GM23248 (cell line): ENCODE measurements around the gene SDK2. TPM values are rescaled to one million over a fixed set of nuclear protein-coding genes. Genes with fewer than 3 reads are reported as not detected.

Experiments used
- DNase-seq: peaks from one replicate; pipeline ENCODE4 v3.0.0-alpha.2; 2015
- H2AFZ ChIP-seq: fragments of 200-600 bp; sonication (generic); 2 replicates; pipeline ENCODE4 v1.6.1; 2016; ENCODE audit warnings: antibody characterized with exemption
- H3F3A ChIP-seq: fragments of 200-600 bp; sonication (generic); 2 replicates; pipeline ENCODE4 v1.6.1; 2016; ENCODE audit warnings: mild to moderate bottlenecking, antibody characterized with exemption, mixed run types; ENCODE audit not compliant: insufficient read depth
- H3K27ac ChIP-seq: fragments of 200-600 bp; sonication (generic); 2 replicates; pipeline ENCODE4 v1.5.1; 2016; ENCODE audit warnings: mild to moderate bottlenecking
- H3K27me3 ChIP-seq: fragments of 200-600 bp; sonication (generic); replicated peaks from 2 replicates; pipeline ENCODE4 v1.6.1; 2016; ENCODE audit warnings: mild to moderate bottlenecking; ENCODE audit not compliant: insufficient read depth
- H3K36me3 ChIP-seq: fragments of 200-600 bp; sonication (generic); 2 replicates; pipeline ENCODE4 v1.6.1; 2016; ENCODE audit warnings: low read depth, mild to moderate bottlenecking
- H3K4me1 ChIP-seq: fragments of 200-600 bp; sonication (generic); 2 replicates; pipeline ENCODE4 v1.6.1; 2016; ENCODE audit warnings: mild to moderate bottlenecking; ENCODE audit not compliant: insufficient read depth
- H3K4me2 ChIP-seq: fragments of 200-600 bp; sonication (generic); one replicate; pipeline ENCODE4 v1.6.1; 2016; ENCODE audit warnings: mild to moderate bottlenecking; ENCODE audit not compliant: unreplicated experiment
- H3K4me3 ChIP-seq: fragments of 200-600 bp; sonication (generic); 2 replicates; pipeline ENCODE4 v1.5.1; 2016; ENCODE audit warnings: mild to moderate bottlenecking
- H3K79me2 ChIP-seq: fragments of 200-600 bp; sonication (generic); 2 replicates; pipeline ENCODE4 v1.6.1; 2016; ENCODE audit warnings: mild to moderate bottlenecking; ENCODE audit not compliant: insufficient read depth
- H3K9ac ChIP-seq: fragments of 200-600 bp; sonication (generic); 2 replicates; pipeline ENCODE4 v1.6.1; 2016; ENCODE audit warnings: mild to moderate bottlenecking
- H3K9me2 ChIP-seq: fragments of 200-600 bp; sonication (generic); 2 replicates; pipeline ENCODE4 v1.6.1; 2016; ENCODE audit warnings: mixed run types, mild to moderate bottlenecking, moderate library complexity; ENCODE audit not compliant: insufficient read depth
- H3K9me3 ChIP-seq: fragments of 200-600 bp; sonication (generic); one replicate; pipeline ENCODE4 v1.6.1; 2017; ENCODE audit warnings: low read depth
- H4K20me1 ChIP-seq: fragments of 200-600 bp; sonication (generic); 2 replicates; pipeline ENCODE4 v1.6.0; 2016; ENCODE audit not compliant: insufficient read depth
- EZH2 ChIP-seq: fragments of 200-600 bp; sonication (generic); IDR thresholded peaks from 2 replicates; pipeline ENCODE4 v1.6.1; 2018; ENCODE audit warnings: antibody characterized with exemption, mild to moderate bottlenecking; ENCODE audit not compliant: insufficient read depth, poor library complexity, severe bottlenecking
- EZH2phosphoT487 ChIP-seq: fragments of 200-600 bp; sonication (generic); IDR thresholded peaks from 2 replicates; pipeline ENCODE4 v1.6.1; 2018; ENCODE audit warnings: antibody characterized with exemption, moderate library complexity, mild to moderate bottlenecking, low read depth; ENCODE audit not compliant: insufficient read depth
- WGBS, 2 experiments: methylation state at CpG; one replicate each; pipeline ENCODE4 v1.1.6; 2015 to 2017; ENCODE audit warnings: low lambda C conversion rate in 2 of 2, low coverage in 1 of 2; ENCODE audit errors: missing lambda C conversion rate in 2 of 2; 5-methylcytosine and 5-hydroxymethylcytosine counted together
- in situ Hi-C: fragments of 300-500 bp; cut with MboI; formaldehyde crosslinking; loops from 2 replicates; pipeline ENCODE4 v1.15.0; 2020
- polyA plus RNA-seq: library from polyadenylated mRNA; unstranded; fragments of >200 nt; fragmentation: Nextera tagmentation; extraction: Ambion mirVana; gene quantifications from 2 replicates; pipeline ENCODE4 v1.2.1, GENCODE V29; 2016
- total RNA-seq: library from RNA; depleted of rRNA; stranded (reverse); fragments of >200 nt; shearing (Covaris generic); gene quantifications from 2 replicates; pipeline ENCODE4 v1.2.3, GENCODE V29; 2014

SDK2 gene
- total and polyA plus RNA-seq, 2 experiments from 2014 or later: under 0.01 to 0.03 TPM

GRCh38 chr17:73412914-73413313 lies 231.3 kb downstream of the SDK2 start:
- no peak for TF ChIP-seq EZH2phosphoT487
- Histone ChIP-seq H3K27me3 (no peaks in the 10 kb centered on the region), H3K4me3 (no peak overlapping the region), H3K9me2 (no peaks in the 10 kb centered on the region), H3K4me1 (no peaks in the 10 kb centered on the region), H3K9ac (no peak overlapping the region), H3K4me2 (no peak overlapping the region), H3K79me2 (no peaks in the 10 kb centered on the region), H3F3A (no peaks in the 10 kb centered on the region), H4K20me1 (no peaks in the 10 kb centered on the region), H3K27ac (no peak overlapping the region), H2AFZ (no peak overlapping the region), H3K9me3 (no peaks in the 10 kb centered on the region), H3K36me3 (no peaks in the 10 kb centered on the region)
- in situ Hi-C loops: no loop called here
- no peak for DNase-seq
- WGBS, 2 experiments: 64 to 69% methylated on average over 7 of the region's 7 CpGs

- Histone ChIP-seq H3K4me3 (no peak overlapping the region), H3K4me1 (no peaks in the 10 kb centered on the region), H3F3A (no peaks in the 10 kb centered on the region), H3K27ac (no peak overlapping the region), H3K9me2 (no peaks in the 10 kb centered on the region), H3K9me3 (no peaks in the 10 kb centered on the region), H4K20me1 (no peaks in the 10 kb centered on the region), H3K4me2 (no peak overlapping the region), H3K27me3 (no peaks in the 10 kb centered on the region), H2AFZ (no peak overlapping the region), H3K79me2 (no peaks in the 10 kb centered on the region), H3K9ac (no peak overlapping the region), H3K36me3 (no peaks in the 10 kb centered on the region)
- DNase-seq: no peak
- 69 to 79% methylated on average over 13 of the region's 13 CpGs for WGBS, 2 experiments
- in situ Hi-C loops: no loop called here
- TF ChIP-seq EZH2phosphoT487 (no peak), EZH2 (no peak)
These were observed 232.9 kb downstream of the SDK2 start for GRCh38 chr17:73411313-73411747.

GRCh38 chr17:73410586-73411312 lies 233.5 kb downstream of the SDK2 start:
- H3K9me2 ChIP-seq: no peaks in the 10 kb centered on the region
- H4K20me1 ChIP-seq: no peaks in the 10 kb centered on the region
- no peaks in the 10 kb centered on the region for H3F3A ChIP-seq
- no peak overlapping the region for H2AFZ ChIP-seq
- TF ChIP-seq EZH2phosphoT487 (no peak), EZH2 (no peak)
- 52 to 55% methylated on average over 11 of the region's 11 CpGs for WGBS, 2 experiments
- H3K27ac ChIP-seq: no peak overlapping the region
- no peak for DNase-seq
- H3K79me2 ChIP-seq: no peaks in the 10 kb centered on the region
- H3K9me3 ChIP-seq: no peaks in the 10 kb centered on the region
- H3K4me3 ChIP-seq: no peak overlapping the region
- no peak overlapping the region for H3K9ac ChIP-seq
- in situ Hi-C loops: no loop called here
- no peaks in the 10 kb centered on the region for H3K27me3 ChIP-seq
- H3K36me3 ChIP-seq: no peaks in the 10 kb centered on the region
- H3K4me1 ChIP-seq: no peaks in the 10 kb centered on the region
- H3K4me2 ChIP-seq: no peak overlapping the region

GRCh38 chr17:73404246-73404645 lies 240.0 kb downstream of the SDK2 start:
- no peaks in the 10 kb centered on the region for H4K20me1 ChIP-seq
- no peak for DNase-seq
- H3K27ac ChIP-seq: no peak overlapping the region
- no peaks in the 10 kb centered on the region for H3K36me3 ChIP-seq
- no peaks in the 10 kb centered on the region for H3K27me3 ChIP-seq
- H3K9ac ChIP-seq: no peak overlapping the region
- H3F3A ChIP-seq: no peaks in the 10 kb centered on the region
- no peak overlapping the region for H3K4me3 ChIP-seq
- H2AFZ ChIP-seq: no peak overlapping the region
- no peaks in the 10 kb centered on the region for H3K4me1 ChIP-seq
- H3K9me2 ChIP-seq: no peaks in the 10 kb centered on the region
- in situ Hi-C loops: no loop called here
- WGBS, 2 experiments: 33% methylated on average over 4 of the region's 4 CpGs
- TF ChIP-seq EZH2 (no peak), EZH2phosphoT487 (no peak)
- H3K9me3 ChIP-seq: no peaks in the 10 kb centered on the region
- no peaks in the 10 kb centered on the region for H3K79me2 ChIP-seq
- H3K4me2 ChIP-seq: no peak overlapping the region

- TF ChIP-seq EZH2phosphoT487 (no peak), EZH2 (no peak)
- in situ Hi-C loops: no loop called here
- 57 to 59% methylated on average over 7 of the region's 7 CpGs for WGBS, 2 experiments
These were observed 241.8 kb downstream of the SDK2 start for GRCh38 chr17:73402466-73402865.

More at GRCh38 chr17:73402466-73402865, 241.8 kb downstream of the SDK2 start:
- Histone ChIP-seq H3F3A (no peaks in the 10 kb centered on the region), H2AFZ (no peak overlapping the region), H4K20me1 (no peaks in the 10 kb centered on the region), H3K4me1 (no peaks in the 10 kb centered on the region), H3K9me2 (no peaks in the 10 kb centered on the region), H3K9me3 (no peaks in the 10 kb centered on the region), H3K27ac (no peak overlapping the region), H3K36me3 (no peaks in the 10 kb centered on the region), H3K4me2 (no peak overlapping the region), H3K9ac (no peak overlapping the region), H3K79me2 (no peaks in the 10 kb centered on the region), H3K4me3 (no peak overlapping the region), H3K27me3 (no peaks in the 10 kb centered on the region)
- no peak for DNase-seq
